HG03060 (cell line): ENCODE results near the gene COX10.

Source experiments
- ATAC-seq: cut with Tn5 transposase; IDR thresholded peaks from one replicate; pipeline ENCODE4 v1.9.1; 2021; ENCODE audit warnings: low read depth, moderate number of reproducible peaks; ENCODE audit not compliant: unreplicated experiment

COX10 gene

DNA sequence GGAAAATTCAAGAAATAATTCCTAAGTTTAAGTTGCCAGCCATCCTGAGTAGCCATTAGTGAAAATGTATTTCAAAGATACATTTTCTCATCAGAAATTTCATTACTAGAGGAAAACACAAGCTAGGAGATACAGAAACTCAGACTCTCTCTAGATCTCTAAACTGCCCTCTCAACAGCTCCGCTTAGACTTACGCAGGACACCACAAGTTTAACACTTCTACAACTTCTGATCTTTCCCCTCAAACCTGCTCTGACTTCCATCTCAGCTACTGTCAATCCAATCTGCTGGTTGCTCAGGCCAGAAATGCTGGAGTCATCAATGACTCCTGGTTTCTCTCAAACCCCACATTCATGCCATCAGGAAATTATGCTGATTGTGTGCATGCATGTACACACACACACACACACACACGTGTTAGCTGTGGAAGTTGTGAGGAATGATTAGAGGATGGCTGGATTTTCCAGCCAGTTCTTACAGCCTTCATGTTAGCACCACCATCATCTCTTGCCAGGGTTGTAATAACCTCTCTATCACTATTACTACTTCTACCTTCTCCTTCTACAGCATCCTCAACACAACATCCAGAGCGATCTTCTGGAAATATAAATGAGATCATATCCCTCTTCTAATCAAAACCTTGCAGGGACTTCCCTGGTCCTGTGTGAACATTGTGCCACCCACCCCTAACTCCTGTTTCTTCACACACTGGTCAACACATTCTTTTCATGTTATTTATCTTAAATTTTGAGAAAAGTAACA, 47.1 kb downstream of the COX10 start:
- no peak for ATAC-seq

DNA sequence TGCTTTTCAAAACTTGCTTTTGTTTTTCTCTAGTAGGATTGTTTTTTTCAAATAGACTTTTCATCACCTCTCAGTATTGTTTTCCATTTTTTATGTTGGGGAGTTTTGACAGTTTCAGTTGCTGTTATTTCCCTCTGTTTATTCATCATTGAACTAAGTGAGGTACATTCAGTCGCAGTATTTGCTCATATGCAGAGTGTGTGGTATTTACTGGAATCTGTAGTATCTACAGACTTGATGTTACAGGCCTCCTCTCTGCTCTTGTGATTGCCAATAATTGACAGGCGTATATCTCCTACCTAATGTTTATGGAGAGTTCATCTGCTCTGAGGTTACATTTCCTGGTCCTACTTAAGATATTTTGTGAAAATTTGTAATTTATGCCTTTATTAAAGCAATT, 49.6 kb downstream of the COX10 start:
- no peak for ATAC-seq

DNA sequence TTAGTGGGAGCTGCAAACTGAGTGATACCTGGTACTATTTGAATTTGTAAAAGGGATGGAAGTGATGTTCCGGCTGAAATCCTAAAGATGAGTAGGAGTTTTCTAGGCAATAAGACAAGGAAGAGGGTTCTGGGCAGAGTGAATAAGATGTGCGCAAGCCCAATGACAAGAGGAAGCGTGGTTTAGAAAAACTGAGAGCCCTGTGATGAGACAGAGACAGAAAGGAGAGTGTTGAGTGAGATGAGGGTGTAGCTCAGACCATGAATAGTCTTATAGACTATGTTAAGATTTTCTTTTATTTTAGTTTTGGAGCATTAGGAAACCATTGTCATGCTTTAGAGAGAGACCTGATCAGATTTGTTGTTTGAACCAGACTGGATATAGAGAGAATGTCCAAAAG, 50.2 kb downstream of the COX10 start:
- ATAC-seq, result no peak

DNA sequence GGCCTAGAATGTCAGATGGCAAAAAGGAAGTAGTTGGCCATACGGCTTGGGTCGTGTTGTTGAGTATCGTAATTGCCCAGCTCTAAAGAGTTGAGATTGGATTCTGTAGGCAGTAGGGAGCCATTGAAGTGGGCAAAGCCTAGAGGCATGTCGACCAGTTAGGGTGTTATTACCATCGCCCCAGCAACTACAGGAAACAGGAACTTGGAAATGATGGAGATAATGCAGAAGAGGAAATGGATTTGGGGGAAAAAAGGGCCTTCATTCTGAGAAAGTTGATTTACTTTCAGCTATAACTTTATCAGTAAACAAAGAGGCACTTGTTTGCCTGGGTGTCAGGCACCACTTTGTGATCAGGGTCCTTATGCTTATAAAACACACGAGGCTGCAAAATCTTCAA, 52.6 kb downstream of the COX10 start:
- ATAC-seq, result no peak

DNA sequence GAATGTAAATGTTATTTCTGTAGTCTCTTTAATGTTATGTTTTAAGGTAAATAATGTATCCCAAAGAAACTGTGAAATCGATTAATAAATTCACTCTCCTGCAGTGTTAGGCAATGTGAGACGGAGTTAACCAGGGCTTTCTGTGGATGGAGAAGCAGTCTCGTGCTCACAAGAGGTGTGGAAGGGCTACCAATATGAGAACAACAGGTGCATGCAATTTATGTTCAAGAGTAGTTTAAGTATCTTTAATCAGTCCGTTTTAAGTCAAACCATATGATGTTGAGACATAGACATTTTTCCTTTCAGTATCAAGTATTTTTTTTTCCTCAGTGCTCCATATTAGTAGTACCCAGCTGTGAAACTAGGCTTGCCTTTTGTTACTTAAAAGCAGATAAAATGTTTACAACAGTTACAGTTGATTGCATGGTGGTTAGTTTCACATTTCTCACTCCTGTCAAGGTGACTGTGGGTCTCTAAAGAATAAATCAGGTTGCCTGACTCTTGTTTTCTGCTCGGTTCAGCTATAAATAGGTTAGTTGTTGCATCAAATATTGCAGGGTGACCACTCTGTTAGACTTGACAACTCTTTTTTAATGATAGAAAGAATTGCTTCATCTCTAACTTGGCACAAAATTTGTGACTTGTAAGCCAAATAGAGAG, 54.4 kb downstream of the COX10 start:
- ATAC-seq, result no peak

DNA sequence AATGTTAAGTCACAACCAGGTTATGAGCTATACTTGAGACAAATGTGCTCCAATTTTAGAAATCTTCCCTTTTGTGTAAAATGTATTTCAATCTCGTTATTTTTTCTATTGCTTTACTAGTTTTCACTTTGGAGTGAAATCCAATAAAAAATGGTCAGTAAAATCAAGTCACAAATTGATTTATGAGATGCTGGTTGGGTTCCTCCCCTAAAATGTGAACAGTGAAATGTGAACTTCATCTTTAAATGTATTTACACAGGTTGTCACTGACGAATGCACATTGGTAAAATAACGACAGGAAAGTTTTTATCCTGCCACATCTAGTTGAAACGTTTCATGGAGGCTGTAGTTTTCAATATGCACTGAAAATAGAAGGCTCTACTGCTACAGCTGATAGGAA, 55.5 kb downstream of the COX10 start:
- no peak for ATAC-seq

DNA sequence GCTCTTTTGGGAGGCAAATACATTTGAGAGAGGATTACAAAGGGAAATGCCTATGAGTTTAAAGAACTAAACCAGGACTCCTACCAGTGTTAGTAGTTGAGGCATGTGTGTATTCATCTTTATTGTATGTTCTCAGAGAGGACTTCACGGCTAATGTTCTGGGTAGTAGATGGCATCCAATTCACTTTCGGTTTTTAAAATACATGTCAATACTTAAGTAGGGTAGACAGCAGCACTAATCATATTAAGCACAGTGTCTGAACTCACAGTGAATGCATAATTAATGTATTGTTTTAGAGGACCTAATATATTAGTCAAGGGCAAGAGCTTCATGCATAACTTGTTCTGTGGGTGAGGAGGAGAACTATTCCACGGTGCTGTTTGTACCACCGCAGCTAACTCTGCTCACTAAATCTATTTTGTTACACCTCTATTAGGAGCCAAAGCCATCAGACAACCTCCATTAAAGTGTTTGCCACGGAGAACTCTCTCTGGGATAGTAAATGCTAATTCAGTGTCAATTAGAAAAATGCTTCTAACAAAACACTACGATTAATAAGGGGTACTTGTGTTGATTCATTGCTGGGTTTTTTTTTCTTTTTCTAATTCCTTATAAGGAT, 56.3 kb downstream of the COX10 start:
- ATAC-seq, result no peak

DNA sequence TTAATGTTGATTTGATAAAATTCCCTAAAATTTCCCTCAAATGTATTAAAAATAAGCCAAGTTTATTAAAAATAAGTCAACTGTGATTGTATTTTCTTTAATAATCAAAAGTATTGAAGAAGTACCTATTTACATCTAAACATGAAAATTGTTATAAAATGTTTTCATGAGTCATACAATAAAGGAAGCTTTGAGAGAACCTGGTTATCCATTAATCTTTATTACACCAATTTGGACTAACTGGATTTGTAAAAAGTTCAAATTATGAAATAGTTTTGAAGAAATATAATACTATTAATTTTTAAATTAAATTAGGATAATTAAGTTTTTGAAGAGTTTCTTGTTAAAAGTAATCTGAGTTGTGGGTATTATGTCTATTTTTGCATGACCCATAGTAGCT, 63.8 kb downstream of the COX10 start:
- ATAC-seq, result no peak

DNA sequence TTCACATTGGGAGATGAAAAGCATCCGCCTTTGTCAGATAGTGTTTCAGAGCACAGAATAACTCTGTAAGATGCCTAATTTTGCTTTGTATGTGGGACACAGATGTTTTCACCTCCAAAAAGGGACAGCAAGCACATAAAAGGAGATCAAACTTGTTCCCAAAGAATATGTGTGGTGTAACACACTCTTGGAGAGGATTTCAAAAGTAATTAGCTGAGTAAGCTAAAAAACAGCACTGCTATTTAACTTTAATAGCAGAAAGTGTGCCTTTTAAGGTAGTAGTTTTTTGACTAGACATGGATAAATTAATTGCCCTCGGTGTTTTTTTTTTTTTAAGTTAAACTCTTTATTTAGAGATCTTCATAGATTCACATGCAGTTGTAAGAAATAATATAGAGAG, 65.2 kb downstream of the COX10 start:
- no peak for ATAC-seq

DNA sequence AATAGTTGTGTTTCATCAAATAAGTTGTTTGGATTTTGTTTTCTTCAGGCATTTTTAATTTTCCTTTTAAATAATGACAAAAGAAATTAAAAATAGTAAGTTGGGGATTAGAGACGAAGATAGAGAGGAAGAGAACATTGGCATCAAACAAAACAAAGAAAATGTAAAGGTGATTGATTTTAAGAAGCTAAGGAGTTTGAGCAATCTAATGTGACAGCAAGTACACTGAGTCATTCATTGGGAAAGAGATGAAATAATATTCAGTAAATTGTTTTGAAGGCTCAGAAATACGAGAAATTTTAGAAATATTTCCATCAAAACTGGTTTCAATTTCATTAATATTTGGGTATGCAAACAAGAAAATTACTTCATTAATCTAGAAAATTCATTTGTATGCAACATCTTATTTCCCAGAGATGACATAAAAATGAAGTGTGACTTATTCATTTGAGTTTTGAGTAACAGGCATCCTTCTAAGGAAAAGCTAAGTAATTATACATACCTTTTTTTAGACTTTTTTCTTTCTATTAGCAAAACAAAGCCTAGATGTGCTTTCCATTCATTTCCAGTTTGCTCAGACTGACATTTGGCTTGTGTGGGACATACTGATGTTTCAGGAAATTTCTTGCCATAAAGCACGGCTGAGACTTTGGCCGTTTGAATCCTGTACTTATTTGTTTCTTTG, 66.7 kb downstream of the COX10 start:
- no peak for ATAC-seq

DNA sequence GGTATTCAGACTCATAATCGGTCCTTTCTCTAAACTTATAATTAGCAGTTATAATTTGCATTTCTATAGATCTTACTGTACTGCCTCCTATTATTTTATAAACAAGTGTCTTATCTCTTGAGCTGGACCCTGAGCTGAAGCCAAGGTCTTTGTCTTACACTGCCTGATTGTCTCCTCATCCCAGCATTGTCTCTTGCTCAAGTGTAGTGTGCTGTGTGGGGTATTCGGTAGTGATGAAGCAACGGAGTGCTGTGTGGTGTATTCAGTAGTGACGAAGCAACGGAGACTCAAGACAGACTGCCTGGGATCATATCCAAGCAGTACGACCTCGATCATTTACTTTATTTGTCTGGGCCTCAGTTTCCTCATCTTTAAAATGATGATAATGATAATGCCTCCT, 69.3 kb downstream of the COX10 start:
- ATAC-seq, result no peak

DNA sequence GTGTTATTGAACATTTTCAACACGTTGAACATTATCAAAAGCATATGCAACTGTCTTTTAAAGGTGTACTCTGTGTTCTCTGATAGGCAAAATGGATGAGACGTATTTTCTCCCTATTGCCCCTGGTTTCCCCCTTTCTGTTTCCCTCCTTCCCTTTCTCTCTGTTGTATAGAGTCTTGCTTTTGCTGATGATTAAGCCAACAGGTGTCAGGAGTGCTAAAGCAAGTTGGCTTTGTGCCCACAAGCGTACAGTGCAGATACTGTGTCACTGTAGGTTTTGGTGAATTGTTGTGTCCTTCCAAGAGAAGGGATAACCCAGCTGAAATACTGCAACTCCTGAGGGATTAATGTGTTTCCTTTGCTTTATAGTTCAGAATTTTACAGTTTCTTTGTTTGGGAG, 74.4 kb downstream of the COX10 start:
- no peak for ATAC-seq

DNA sequence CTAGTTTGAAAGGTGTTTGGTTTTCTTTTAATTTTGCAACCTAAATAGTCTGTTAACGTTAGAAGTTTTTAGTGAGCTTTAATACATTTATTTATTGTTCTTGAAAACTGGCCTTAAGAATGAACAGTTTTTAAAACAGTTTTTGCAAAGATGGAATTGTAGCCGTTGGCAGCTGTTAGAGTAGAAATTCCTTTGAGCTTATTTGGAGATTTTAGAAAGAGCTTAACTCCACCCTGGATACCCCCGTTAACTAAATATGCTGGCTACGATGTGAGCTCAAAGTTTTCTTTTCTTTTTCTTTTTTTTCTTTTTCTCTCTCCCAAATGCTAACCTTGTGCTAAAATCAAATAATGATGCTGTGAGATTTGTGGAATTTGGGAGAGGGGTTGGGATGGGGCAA, 75.2 kb downstream of the COX10 start:
- no peak for ATAC-seq

DNA sequence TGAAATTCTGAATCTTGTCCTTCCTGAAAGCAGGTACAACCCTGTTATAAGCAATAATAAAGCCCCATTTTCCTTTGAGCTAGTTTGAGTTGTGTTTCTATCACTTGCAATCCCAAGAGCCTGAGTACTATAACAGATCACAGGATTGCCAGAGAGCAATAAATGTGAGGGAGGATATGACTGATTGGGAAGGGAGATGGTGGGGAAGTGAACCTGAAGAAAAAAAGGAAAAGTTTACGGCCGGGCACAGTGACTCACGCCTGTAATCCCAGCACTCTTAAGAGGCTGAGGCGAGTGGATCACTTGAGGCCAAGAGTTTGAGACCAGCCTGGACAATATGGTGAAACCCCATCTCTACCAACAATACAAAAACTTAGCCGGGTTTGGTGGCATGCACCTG, 80.4 kb downstream of the COX10 start:
- no peak for ATAC-seq

DNA sequence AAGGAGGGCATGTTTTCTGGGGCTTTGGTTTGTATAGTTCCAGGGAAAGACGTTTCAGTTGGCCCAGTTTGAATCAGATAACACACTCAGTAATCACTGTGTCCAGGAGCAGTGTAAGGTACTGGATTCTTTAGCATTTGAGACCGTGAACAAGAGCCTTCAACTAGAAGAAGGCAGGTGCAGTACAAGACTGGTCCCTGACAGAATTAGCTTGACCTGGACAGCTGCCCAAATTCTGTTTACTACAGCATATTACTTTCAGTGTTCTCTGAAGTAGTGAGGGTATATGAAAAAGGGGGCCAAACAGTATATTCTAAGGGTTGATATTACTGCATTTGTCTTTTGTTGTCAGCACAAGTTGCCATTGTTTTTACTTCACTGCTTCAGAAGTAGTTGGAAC, 81.3 kb downstream of the COX10 start:
- no peak for ATAC-seq

DNA sequence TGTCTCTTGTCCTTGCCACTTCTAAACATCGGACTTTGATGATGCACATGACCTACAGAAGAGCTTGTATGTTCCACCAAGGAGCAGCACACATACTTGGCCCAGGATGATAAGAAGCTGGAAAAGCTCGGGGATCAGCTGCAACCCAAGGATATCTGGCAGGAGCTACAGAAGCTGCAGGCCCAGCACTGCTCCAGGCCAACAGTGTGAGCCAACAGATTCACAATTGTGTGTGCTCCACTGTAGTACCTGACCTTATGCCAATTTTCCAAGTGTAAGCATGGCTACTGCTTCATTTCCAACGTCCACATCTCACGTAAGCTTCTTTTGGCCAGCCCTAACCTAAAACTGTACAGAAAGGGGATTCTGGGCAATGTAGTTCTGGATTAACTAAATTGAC, 83.4 kb downstream of the COX10 start:
- no peak for ATAC-seq

DNA sequence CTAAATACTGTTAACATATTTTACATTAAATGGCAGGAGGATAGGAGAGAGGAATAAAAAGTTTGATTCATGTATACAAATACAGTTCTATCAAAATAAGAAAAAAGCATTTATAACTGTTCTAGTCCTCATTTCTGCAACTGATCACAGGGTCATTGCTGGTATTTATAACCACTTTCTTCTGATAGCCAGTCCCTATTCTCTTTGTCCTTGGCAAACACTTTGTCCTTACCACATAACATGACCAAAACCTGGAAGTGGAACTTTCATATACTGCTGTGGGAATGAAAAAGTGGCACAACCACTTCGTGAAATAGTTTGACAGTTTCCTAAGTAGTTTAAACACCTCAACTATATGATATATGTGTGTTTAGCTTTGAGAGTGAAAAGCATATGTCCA, 84.1 kb downstream of the COX10 start:
- ATAC-seq, result no peak

DNA sequence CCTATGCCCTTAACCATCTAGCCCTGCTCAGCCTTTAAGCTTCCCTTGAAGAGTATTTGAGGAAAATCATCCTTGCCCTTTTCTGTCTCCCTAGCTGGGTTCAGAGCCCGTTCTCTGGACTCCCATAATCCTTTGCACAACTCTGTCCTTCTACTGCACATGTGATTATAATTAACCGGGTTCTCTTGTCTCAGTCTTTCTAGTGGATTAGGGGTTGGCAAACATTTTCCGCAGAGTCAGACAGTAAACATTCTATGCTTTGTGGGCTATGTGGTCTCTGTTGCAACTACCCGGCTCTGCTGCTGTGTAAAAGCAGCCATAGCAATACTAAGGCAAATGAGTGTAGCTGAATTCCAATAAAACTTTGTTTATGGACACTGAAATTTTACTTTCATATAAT, 87.4 kb downstream of the COX10 start:
- ATAC-seq, result no peak

DNA sequence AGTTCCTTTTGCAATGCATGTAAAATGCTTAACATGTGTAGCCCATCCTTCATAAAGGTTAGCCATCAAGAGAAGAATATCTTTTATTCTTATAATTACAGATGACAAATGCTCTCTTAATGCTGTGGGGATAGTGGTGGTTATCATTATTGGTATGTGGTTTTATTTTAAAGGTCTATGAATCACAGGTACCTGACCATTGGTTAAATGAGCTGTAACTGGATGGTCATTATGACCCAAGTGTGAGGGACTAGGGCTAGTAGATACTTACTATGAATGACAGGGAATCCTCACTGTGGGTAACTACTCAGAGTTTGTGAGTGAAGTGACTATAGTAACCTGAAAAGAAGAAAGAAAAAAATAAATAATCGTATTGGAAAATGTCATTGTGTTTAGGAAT, 88.5 kb downstream of the COX10 start:
- no peak for ATAC-seq

DNA sequence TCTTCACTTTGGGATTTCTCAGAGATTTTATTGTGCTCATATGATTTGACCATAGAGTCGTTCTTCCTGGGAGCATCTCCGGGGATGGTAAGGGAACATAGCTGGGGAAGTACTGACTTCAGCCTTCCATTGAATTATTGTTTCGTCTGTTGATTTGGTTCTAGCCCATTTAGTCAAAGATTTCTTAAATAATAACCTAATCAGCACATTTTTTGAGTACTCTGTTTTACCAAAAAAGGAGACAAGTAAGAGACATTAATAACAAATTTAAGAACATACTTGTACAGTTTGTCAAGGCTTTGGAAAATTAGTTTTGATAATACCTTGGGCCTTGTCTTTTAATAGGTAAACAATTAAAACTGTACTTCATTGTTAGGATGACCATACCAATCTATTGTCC, 89.4 kb downstream of the COX10 start:
- no peak for ATAC-seq

DNA sequence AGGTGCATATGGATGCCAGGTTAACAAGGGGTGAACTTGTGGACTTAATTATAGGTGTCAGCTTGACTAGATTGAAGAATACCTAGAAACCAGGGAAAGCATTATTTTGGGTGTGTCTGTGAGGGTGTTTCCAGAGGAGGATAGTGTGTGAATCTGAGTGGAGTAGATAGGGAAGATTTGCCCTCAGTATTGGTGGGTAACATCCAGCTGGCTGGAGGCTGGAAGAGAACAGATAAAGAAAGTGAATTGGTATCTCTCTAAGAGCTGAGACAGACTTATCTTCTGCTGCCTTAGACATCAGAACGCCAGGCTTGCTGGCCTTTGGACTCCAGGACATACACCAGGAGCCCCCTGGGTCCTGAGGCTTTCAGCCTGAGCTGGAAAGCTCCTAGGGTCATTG, 92.1 kb downstream of the COX10 start:
- no peak for ATAC-seq

DNA sequence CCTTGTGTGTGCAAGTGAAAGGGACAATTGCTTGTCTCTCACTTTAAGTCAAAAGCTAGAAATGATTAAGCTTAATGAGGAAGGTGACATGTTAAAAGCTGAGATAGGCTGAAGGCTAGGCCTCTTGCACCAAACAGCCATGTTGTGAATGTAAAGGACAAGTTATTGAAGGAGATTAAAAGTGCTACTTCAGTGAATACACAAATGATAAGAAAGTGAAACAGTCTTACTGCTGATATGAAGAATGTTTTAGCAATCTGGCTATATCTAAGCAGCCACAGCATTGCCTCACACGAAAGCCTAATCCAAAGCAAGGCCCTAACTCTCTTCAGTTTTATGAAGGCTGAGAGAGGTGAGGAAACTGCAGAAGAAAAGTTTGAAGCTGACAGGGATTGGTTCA, 96.3 kb downstream of the COX10 start:
- ATAC-seq, result no peak
